CD4-positive, alpha-beta memory T cell (primary cell): ENCODE results near the gene MR1. TPM values are rescaled to one million over a fixed set of nuclear protein-coding genes. Genes with fewer than 3 reads are reported as not detected.

Experiments used
- CTCF ChIA-PET: fragments of 350-600 bp; sonication (Branson Sonifier 250); formaldehyde crosslinking; loops from one replicate; lab custom pipeline; 2021; ENCODE audit warnings: inconsistent platforms; ENCODE audit not compliant: partially characterized antibody; lab: Charles Lee
- POLR2A ChIA-PET: fragments of 350-600 bp; sonication (Branson Sonifier 250); formaldehyde crosslinking; loops from one replicate; lab custom pipeline; 2021; ENCODE audit not compliant: partially characterized antibody; lab: Charles Lee
- DNase-seq, 5 donors: peaks; one replicate each; pipeline versions ENCODE4 v3.0.0 to v3.0.0-alpha.2; 2020 to 2022; ENCODE audit warnings: mixed read lengths in 1 of 5
- H3K27ac ChIP-seq: one replicate; pipeline ENCODE4 v1.7.0; 2013; ENCODE audit warnings: low read depth, low read length
- H3K27me3 ChIP-seq: 2 replicates; pipeline ENCODE4 v1.7.0; 2013; ENCODE audit warnings: mild to moderate bottlenecking, low read length, moderate library complexity; ENCODE audit not compliant: insufficient read depth
- H3K36me3 ChIP-seq: 2 replicates; pipeline ENCODE4 v1.7.0; 2013; ENCODE audit warnings: mild to moderate bottlenecking, low read length, moderate library complexity; ENCODE audit not compliant: insufficient read depth
- H3K4me1 ChIP-seq: 2 replicates; pipeline ENCODE4 v1.7.0; 2013; ENCODE audit warnings: mild to moderate bottlenecking, low read length, moderate library complexity; ENCODE audit not compliant: insufficient read depth
- H3K4me3 ChIP-seq, 2 donors: one replicate each; pipeline ENCODE4 v1.7.0; 2013; ENCODE audit warnings: low read length in 2 of 2, mild to moderate bottlenecking in 1 of 2
- H3K9me3 ChIP-seq, 2 donors: one replicate each; pipeline ENCODE4 v1.7.0; 2013; ENCODE audit warnings: low read length in 2 of 2, control low read depth in 1 of 2; ENCODE audit not compliant: control insufficient read depth in 1 of 2
- H3K27ac Mint-ChIP-seq, 7 donors: one replicate each; pipeline ENCODE4 v1.8.0; 2020 to 2021; ENCODE audit warnings: mixed read lengths in 7 of 7, mild to moderate bottlenecking in 6 of 7, inconsistent platforms in 3 of 7, moderate library complexity in 3 of 7
- H3K27me3 Mint-ChIP-seq, 2 donors: one replicate each; pipeline ENCODE4 v1.8.0; 2020 to 2021; ENCODE audit warnings: mixed read lengths in 2 of 2
- H3K36me3 Mint-ChIP-seq, 2 donors: one replicate each; pipeline ENCODE4 v1.8.0; 2020 to 2021; ENCODE audit warnings: mixed read lengths in 2 of 2, inconsistent platforms in 1 of 2, mild to moderate bottlenecking in 1 of 2
- H3K4me1 Mint-ChIP-seq, 4 donors: one replicate each; pipeline ENCODE4 v1.8.0; 2020 to 2021; ENCODE audit warnings: mixed read lengths in 4 of 4, mild to moderate bottlenecking in 1 of 4
- H3K4me3 Mint-ChIP-seq, 8 donors: one replicate each; pipeline ENCODE4 v1.8.0; 2020 to 2021; ENCODE audit warnings: mixed read lengths in 8 of 8, mild to moderate bottlenecking in 7 of 8, moderate library complexity in 6 of 8, inconsistent platforms in 3 of 8
- H3K9me3 Mint-ChIP-seq, 8 donors: one replicate each; pipeline ENCODE4 v1.8.0; 2020 to 2021; ENCODE audit warnings: mixed read lengths in 8 of 8, mild to moderate bottlenecking in 5 of 8, inconsistent platforms in 3 of 8, moderate library complexity in 1 of 8
- intact Hi-C: fragments of 100-400 bp; cut with micrococcal nuclease; formaldehyde crosslinking; loops from one replicate; pipeline ENCODE4 v1.15.1; 2023
- polyA plus RNA-seq, 2 donors: library from polyadenylated mRNA; unstranded; fragments of 300-500 nt; fragmentation: Illumina TruSeq; gene quantifications; one replicate each; pipeline ENCODE4 v1.2.3, GENCODE V29; 2021
- total RNA-seq, 2 experiments: library from RNA; stranded (reverse); gene quantifications; one replicate each; pipeline ENCODE4 v1.2.3, GENCODE V29; 2021

MR1 gene
- total and polyA plus RNA-seq, 4 experiments from 2014 or later = 31.5 to 38.6 (median 32.5) TPM

GRCh38 chr1:181099152-181100014 is 65.6 kb downstream of the MR1 start:
- CTCF ChIA-PET = interaction anchor here (0.6 to 6.7 kb wide), 6 partner anchors 9 to 60 kb away, joined by 3 to 75 read pairs (median 5); partner anchors contain the start of gene IER5

GRCh38 chr1:181100015-181100905 is 66.5 kb downstream of the MR1 start:
- Mint-ChIP-seq H3K27me3 (no peaks in the 10 kb centered on the region), H3K27ac (peak overlapping the region; percentile 47 to 91 (median 79)), H3K36me3 (peaks cover under 1 to 2% of the 10 kb centered on the region in 2 donors), H3K4me1 (peaks cover 43 to 69% (median 60%) of the 10 kb centered on the region in 4 donors), H3K4me3 (peak overlapping the region in 5 of 8 donors; percentile 29 to 75 (median 62)), H3K9me3 (no peaks in the 10 kb centered on the region)
- no peaks in the 10 kb centered on the region for H3K27me3 ChIP-seq
- no peak overlapping the region for H3K4me3 ChIP-seq
- CTCF ChIA-PET = interaction anchor here (0.9 to 6.7 kb wide), 4 partner anchors 10 to 59 kb away, joined by 3 to 75 read pairs (median 5); partner anchors contain the start of gene IER5
- H3K4me1 ChIP-seq = peaks cover 64% of the 10 kb centered on the region
- no peaks in the 10 kb centered on the region for H3K36me3 ChIP-seq
- intact Hi-C loops = loop anchor here (10.0 kb wide), 1 partner anchor 1145 kb away; the partner anchor contains the start of gene CEP350
- H3K9me3 ChIP-seq = no peaks in the 10 kb centered on the region
- no peak overlapping the region for H3K27ac ChIP-seq
- POLR2A ChIA-PET = interaction anchor here (14.7 kb wide), 1 partner anchor 9 kb away, joined by 508 read pairs; the partner anchor contains the start of gene IER5
- DNase-seq = peak in 1 of 5 donors; percentile 59

More at GRCh38 chr1:181099152-181100014, 65.6 kb downstream of the MR1 start:
- POLR2A ChIA-PET = interaction anchor here (14.7 kb wide), 1 partner anchor 8 kb away, joined by 508 read pairs; the partner anchor contains the start of gene IER5
- Histone ChIP-seq H3K27me3 (no peaks in the 10 kb centered on the region), H3K9me3 (no peaks in the 10 kb centered on the region), H3K36me3 (no peaks in the 10 kb centered on the region), H3K4me3 (no peak overlapping the region), H3K4me1 (peaks cover 59% of the 10 kb centered on the region), H3K27ac (no peak overlapping the region)
- Mint-ChIP-seq H3K27ac (peak overlapping the region; percentile 47 to 91 (median 79)), H3K27me3 (no peaks in the 10 kb centered on the region), H3K36me3 (peaks cover 5 to 9% of the 10 kb centered on the region in 2 donors), H3K4me1 (peaks cover 40 to 68% (median 56%) of the 10 kb centered on the region in 4 donors), H3K9me3 (no peaks in the 10 kb centered on the region), H3K4me3 (peak overlapping the region in 7 of 8 donors; percentile 29 to 75 (median 62))
- intact Hi-C loops = loop anchor here (10.0 kb wide), 1 partner anchor 1145 kb away; the partner anchor contains the start of gene CEP350
- DNase-seq = no peak

DNA sequence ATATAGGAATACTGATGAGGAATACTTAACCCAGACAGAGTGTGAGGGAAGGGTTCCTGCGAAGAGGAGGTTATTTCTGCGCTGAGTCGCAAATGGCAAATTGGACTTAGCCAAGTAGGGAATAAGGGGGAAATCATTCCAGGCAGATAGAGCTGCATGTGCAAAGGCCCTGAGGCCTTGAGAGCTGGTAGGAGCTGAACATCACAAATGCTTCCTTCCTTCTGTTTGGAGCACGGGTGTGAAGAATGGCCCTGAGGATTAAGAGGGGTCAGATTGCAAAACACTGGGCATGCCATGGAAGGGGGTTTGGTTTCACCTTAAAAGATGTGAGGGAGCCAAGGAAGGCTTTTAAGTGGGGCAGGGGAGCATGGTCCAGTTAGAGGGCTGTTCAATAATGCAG is 67.2 kb downstream of the MR1 start:
- H3K36me3 ChIP-seq = no peaks in the 10 kb centered on the region
- peaks cover 0 to 4% of the 10 kb centered on the region in 2 donors for H3K36me3 Mint-ChIP-seq
- H3K27ac ChIP-seq = no peak overlapping the region
- no peaks in the 10 kb centered on the region for H3K9me3 Mint-ChIP-seq
- H3K27me3 Mint-ChIP-seq = no peaks in the 10 kb centered on the region
- H3K4me1 Mint-ChIP-seq = peaks cover 45 to 73% (median 62%) of the 10 kb centered on the region in 4 donors
- ChIA-PET POLR2A (interaction anchor here (14.7 kb wide), 1 partner anchor 10 kb away, joined by 508 read pairs; the partner anchor contains the start of gene IER5), CTCF (interaction anchor here (2.1 to 6.7 kb wide), 2 partner anchors 11 to 41 kb away, joined by 5 to 75 read pairs; partner anchors contain the start of gene IER5)
- no peak overlapping the region for H3K4me3 ChIP-seq
- H3K9me3 ChIP-seq = no peaks in the 10 kb centered on the region
- peak overlapping the region in 2 of 8 donors; percentile 7 to 33 for H3K4me3 Mint-ChIP-seq
- intact Hi-C loops = loop anchor here (10.0 kb wide), 1 partner anchor 1146 kb away; the partner anchor contains the start of gene CEP350
- peak overlapping the region in 4 of 7 donors; percentile 51 to 92 (median 60) for H3K27ac Mint-ChIP-seq
- no peak for DNase-seq
- H3K4me1 ChIP-seq = peaks cover 68% of the 10 kb centered on the region
- H3K27me3 ChIP-seq = no peaks in the 10 kb centered on the region

DNA sequence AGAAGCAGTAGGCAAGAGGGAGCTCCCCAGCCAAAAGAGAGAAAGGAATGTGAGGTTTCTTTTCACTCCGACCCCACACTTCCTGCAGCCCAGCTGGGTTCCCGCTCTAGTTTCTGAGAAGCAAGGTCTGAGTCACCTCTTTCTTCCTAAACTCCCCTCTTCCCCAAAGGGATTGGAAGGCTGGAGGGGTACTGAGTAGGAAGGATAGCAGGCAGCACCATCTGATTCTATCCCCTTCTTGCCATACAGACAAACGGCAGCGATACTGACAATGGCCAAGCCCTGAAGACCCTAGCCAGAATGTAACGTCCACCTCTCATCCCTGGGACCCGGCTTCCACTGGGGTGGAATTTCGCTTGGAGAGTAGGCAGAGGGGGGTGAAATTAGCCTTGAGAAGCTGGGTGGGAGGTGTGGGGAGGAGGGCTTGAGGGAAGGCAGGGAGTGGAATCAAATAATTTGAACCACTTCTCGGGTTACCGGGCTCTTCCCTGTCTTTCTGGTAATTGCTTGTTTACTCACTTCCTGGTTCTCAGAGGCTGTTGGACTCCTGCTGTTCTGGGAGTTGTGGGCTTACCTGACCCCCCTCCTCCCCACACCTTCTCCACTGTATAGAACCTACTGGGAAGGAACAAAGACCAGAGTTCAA is 67.9 kb downstream of the MR1 start:
- intact Hi-C loops = loop anchor here (10.0 kb wide), 1 partner anchor 1147 kb away; the partner anchor contains the start of gene CEP350
- H3K27me3 Mint-ChIP-seq = no peaks in the 10 kb centered on the region
- no peak overlapping the region for H3K27ac ChIP-seq
- H3K4me1 Mint-ChIP-seq = peaks cover 49 to 80% (median 67%) of the 10 kb centered on the region in 4 donors
- H3K9me3 ChIP-seq = no peaks in the 10 kb centered on the region
- peak overlapping the region in 5 of 7 donors; percentile 51 to 92 (median 55) for H3K27ac Mint-ChIP-seq
- H3K4me3 Mint-ChIP-seq = no peak overlapping the region
- CTCF ChIA-PET = interaction anchor here (2.1 to 6.7 kb wide), 3 partner anchors 11 to 41 kb away, joined by 5 to 75 read pairs (median 38); partner anchors contain the start of gene IER5
- no peak overlapping the region for H3K4me3 ChIP-seq
- H3K36me3 Mint-ChIP-seq = peaks cover 0 to 3% of the 10 kb centered on the region in 2 donors
- no peaks in the 10 kb centered on the region for H3K9me3 Mint-ChIP-seq
- DNase-seq = no peak
- H3K4me1 ChIP-seq = peaks cover 76% of the 10 kb centered on the region
- H3K36me3 ChIP-seq = no peaks in the 10 kb centered on the region
- H3K27me3 ChIP-seq = no peaks in the 10 kb centered on the region
- POLR2A ChIA-PET = interaction anchor here (14.7 kb wide), 1 partner anchor 11 kb away, joined by 508 read pairs; the partner anchor contains the start of gene IER5

DNA sequence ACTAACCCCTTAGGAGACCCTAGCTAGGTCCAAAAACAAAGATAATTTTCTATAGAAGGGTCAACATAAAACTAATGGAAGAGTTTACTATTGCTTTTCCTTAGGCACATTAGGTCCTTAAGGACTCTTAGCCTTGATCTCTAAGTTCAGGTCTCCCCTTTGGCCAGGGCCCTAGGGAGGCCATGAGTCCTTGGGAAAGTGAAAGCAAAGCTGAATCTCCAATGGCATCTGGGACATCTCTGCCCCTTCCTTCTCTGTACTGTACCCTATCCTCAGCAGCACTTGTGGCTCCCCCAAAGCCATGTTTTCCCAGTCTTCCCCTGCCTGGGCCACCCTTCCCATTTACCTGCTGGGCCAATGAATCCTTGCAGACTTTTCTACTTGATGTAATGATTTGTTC is 69.1 kb downstream of the MR1 start:
- Histone ChIP-seq H3K4me1 (peaks cover 72% of the 10 kb centered on the region), H3K27me3 (no peaks in the 10 kb centered on the region), H3K36me3 (no peaks in the 10 kb centered on the region), H3K27ac (no peak overlapping the region), H3K9me3 (no peaks in the 10 kb centered on the region), H3K4me3 (no peak overlapping the region)
- peaks cover 0 to 3% of the 10 kb centered on the region in 2 donors for H3K36me3 Mint-ChIP-seq
- peaks cover 49 to 88% (median 69%) of the 10 kb centered on the region in 4 donors for H3K4me1 Mint-ChIP-seq
- POLR2A ChIA-PET = interaction anchor here (1.3 to 14.7 kb wide), 4 partner anchors 12 to 81 kb away, joined by 3 to 508 read pairs (median 17); partner anchors contain the start of gene IER5
- CTCF ChIA-PET = interaction anchor here (0.8 to 6.7 kb wide), 5 partner anchors 12 to 63 kb away, joined by 3 to 75 read pairs (median 5); partner anchors contain the start of gene IER5
- H3K27me3 Mint-ChIP-seq = no peaks in the 10 kb centered on the region
- DNase-seq = no peak
- H3K9me3 Mint-ChIP-seq = no peaks in the 10 kb centered on the region
- intact Hi-C loops = loop anchor here (10.0 kb wide), 1 partner anchor 1148 kb away; the partner anchor contains the start of gene CEP350
- peak overlapping the region in 2 of 8 donors; percentile 25 to 92 for H3K4me3 Mint-ChIP-seq
- H3K27ac Mint-ChIP-seq = peak overlapping the region; percentile 77 to 96 (median 94)
